Spleen (tissue), 7 donors: ENCODE measurements around the gene RAD51.

Source experiments
- POLR2A ChIP-seq, 3 donors: fragments of 450-650 bp; IDR thresholded peaks; one replicate each; pipeline ENCODE4 v1.5.1; 2017; ENCODE audit warnings: antibody characterized with exemption in 3 of 3, mild to moderate bottlenecking in 1 of 3
- POLR2AphosphoS5 ChIP-seq, 3 donors: sonication (generic); formaldehyde crosslinking; IDR thresholded peaks; one replicate each; pipeline ENCODE4 v1.5.1; 2017; ENCODE audit warnings: antibody characterized with exemption in 3 of 3
- TF ChIP-seq, protein P1 (sequence below), 11 experiments: fragments of 200-600 bp in 7 of 11; fragments of 450-650 bp in 4 of 11; sonication (generic) in 4 of 11; IDR thresholded peaks in 8 of 11; conservative IDR thresholded peaks in 3 of 11; 1 replicate in 7 of 11; 2 replicates in 4 of 11; pipeline versions ENCODE4 v1.4.0 to v1.8.0; 2016 to 2021; ENCODE audit warnings: antibody characterized with exemption in 11 of 11, inconsistent platforms in 4 of 11, mild to moderate bottlenecking in 1 of 11
- donor health status: DM: no; HTN: no; CAD: no; lungs with moderate emphysema.
- donor health status: DM: no; HTN: no; CAD: no.
- donor health status: DM: no; HTN: no; CAD: no.

DNA sequence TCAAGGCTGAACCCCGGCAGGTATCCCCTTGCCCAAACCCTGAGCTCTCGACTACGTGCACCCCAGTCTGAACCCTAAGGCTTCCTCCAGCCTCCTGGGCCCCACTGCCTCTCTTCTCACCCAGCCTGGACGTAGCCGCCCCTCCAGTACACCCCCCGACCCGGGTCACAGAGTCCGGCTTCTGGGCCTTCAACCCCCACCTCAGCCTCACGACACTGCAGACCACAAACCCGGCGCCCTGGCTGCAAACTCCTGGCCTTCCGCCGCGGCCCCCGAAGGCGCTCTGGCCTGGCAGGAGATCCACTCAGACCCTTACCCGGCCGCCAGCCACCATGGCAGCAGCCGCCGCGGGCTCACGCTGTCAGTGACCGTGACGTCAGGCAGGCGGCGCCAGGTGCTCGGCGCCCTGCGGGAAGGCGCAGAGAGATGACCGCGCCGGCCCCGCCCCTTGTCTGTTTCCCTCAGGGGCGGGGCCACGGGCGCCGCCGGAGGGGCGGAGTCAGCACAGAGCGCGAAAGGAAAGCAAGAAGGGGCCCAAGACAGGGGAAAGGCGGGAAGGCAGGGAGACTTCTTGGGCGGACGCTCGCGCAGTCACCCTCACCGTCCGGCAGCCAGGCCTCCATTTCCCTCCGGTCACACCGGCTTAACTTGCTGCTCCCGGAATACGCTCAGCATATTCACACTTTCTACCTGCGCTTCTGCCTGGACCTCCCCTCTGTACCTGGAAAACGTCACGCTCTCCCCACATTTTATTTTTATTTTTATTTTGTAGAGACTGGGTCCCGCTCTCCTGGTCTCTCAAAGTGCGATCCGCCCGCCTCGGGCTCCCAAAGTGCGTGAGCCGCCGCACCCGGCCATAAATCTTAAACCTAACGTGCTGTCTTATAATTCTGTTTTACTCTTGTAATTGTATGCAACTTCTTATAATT is 60.2 kb downstream of the RAD51 start, which contains the start of gene RMDN3:
- TF ChIP-seq, protein P1, sequence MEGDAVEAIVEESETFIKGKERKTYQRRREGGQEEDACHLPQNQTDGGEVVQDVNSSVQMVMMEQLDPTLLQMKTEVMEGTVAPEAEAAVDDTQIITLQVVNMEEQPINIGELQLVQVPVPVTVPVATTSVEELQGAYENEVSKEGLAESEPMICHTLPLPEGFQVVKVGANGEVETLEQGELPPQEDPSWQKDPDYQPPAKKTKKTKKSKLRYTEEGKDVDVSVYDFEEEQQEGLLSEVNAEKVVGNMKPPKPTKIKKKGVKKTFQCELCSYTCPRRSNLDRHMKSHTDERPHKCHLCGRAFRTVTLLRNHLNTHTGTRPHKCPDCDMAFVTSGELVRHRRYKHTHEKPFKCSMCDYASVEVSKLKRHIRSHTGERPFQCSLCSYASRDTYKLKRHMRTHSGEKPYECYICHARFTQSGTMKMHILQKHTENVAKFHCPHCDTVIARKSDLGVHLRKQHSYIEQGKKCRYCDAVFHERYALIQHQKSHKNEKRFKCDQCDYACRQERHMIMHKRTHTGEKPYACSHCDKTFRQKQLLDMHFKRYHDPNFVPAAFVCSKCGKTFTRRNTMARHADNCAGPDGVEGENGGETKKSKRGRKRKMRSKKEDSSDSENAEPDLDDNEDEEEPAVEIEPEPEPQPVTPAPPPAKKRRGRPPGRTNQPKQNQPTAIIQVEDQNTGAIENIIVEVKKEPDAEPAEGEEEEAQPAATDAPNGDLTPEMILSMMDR (IDR thresholded peaks at IDR 0.05 in 8 of 11, conservative IDR thresholded peaks at IDR 0.05 in 3 of 11): peak in 8 of 11 experiments; percentile 13 to 52 (median 27)
- TF ChIP-seq POLR2A (IDR thresholded peaks at IDR 0.05) (peak in 1 of 3 donors; percentile 95), POLR2AphosphoS5 (IDR thresholded peaks at IDR 0.05) (peak; percentile 88 to 96 (median 92))
